SK-N-DZ (cell line): ENCODE data around the gene KPRP.

Experiments used
- DNase-seq: peaks from one replicate; pipeline ENCODE4 v3.0.0-alpha.2; 2015; ENCODE audit warnings: low spot score

KPRP gene

GRCh38 chr1:152774875-152775274 lies 17.1 kb downstream of the KPRP start, which contains the start of gene LCE1F:
Gene LCE1F, plus strand, starts transcription at chr1:152775140. Its CDS starts 1,232 bp downstream, at chr1:152776372.
- DNase-seq = no peak

- no peak for DNase-seq
Observed at GRCh38 chr1:152776361-152776760, 18.5 kb downstream of the KPRP start.

- DNase-seq = peak; percentile 33
Observed at GRCh38 chr1:152777510-152778137, 19.8 kb downstream of the KPRP start.

GRCh38 chr1:152783095-152783494 lies 25.3 kb downstream of the KPRP start:
- no peak for DNase-seq

- no peak for DNase-seq
Observed at GRCh38 chr1:152786077-152786476, 28.3 kb downstream of the KPRP start, which contains the start of gene LCE1E. Gene LCE1E, plus strand, starts transcription at chr1:152786257. Its CDS starts 1,043 bp downstream, at chr1:152787300.

- no peak for DNase-seq
Observed at GRCh38 chr1:152795686-152796085, 37.9 kb downstream of the KPRP start.

GRCh38 chr1:152796421-152796820 lies 38.6 kb downstream of the KPRP start, which contains the start of gene LCE1D:
Gene LCE1D, plus strand, starts transcription at chr1:152796721. Its CDS starts 1,074 bp downstream, at chr1:152797795.
- no peak for DNase-seq

- no peak for DNase-seq
Observed at GRCh38 chr1:152801333-152801732, 43.5 kb downstream of the KPRP start.

GRCh38 chr1:152806576-152806975 lies 48.8 kb downstream of the KPRP start, which contains the start of gene LCE1C:
Gene LCE1C, minus strand, starts transcription at chr1:152806651. Its CDS starts 1,173 bp downstream, at chr1:152805478.
- no peak for DNase-seq

- DNase-seq = no peak
Observed at GRCh38 chr1:152811050-152811449, 53.2 kb downstream of the KPRP start.
